HCT116 (cell line): ENCODE measurements around the gene SMYD3. TPM values are rescaled to one million over a fixed set of nuclear protein-coding genes. Genes with fewer than 3 reads are reported as not detected.

ENCODE experiments used
- ATAC-seq: fragments of 200-7000 bp; cut with Tn5 transposase; 2 replicates; pipeline ENCODE4 v1.9.1; 2020; ENCODE audit warnings: mild to moderate bottlenecking, moderate library complexity
- BruUV-seq: library from RNA; stranded (reverse); fragments of 400-500 nt; replicated peaks from 2 replicates; lab custom pipeline; 2021; lab: Mats Ljungman, UMichigan
- CTCF ChIA-PET: fragments of 300-600 bp; sonication (Branson Sonifier 250); formaldehyde crosslinking; loops from one replicate; lab custom pipeline; 2021; ENCODE audit warnings: antibody characterized with exemption; lab: Charles Lee
- POLR2A ChIA-PET: fragments of 300-600, 350-600 bp; sonication (Branson Sonifier 250); formaldehyde crosslinking; loops from one replicate; lab custom pipeline; 2021; ENCODE audit warnings: antibody characterized with exemption; lab: Charles Lee
- RAD21 ChIA-PET, 2 experiments: fragments of 300-600 bp; sonication (Branson Sonifier 250); formaldehyde crosslinking; loops; one replicate each; lab custom pipeline; 2023; ENCODE audit warnings: low total read pairs in 2 of 2; ENCODE audit not compliant: uncharacterized antibody in 2 of 2, unreplicated experiment in 2 of 2, low non-redundant PET in 1 of 2; lab: Charles Lee
- DNase-seq: peaks from one replicate; pipeline ENCODE4 v3.0.0-alpha.2; 2010; ENCODE audit warnings: low read depth, low spot score
- H2AFZ ChIP-seq: fragments of 200-600 bp; shearing (Covaris generic), sonication (generic); 2 replicates; pipeline ENCODE4 v1.6.1; 2017; ENCODE audit warnings: low read depth, mixed run types, mixed read lengths, antibody characterized with exemption, low read length; ENCODE audit not compliant: poor library complexity, severe bottlenecking
- H3K27ac ChIP-seq: 2 replicates; pipeline ENCODE4 v1.5.1; 2012; ENCODE audit warnings: low read depth, low read length
- H3K27me3 ChIP-seq: fragments of 200-600 bp; sonication (generic); 2 replicates; pipeline ENCODE4 v1.6.1; 2016; ENCODE audit warnings: mixed run types, low read length, mixed read lengths; ENCODE audit not compliant: insufficient read depth
- H3K36me3 ChIP-seq, 2 experiments: fragments of 200-500 bp in 1 of 2; fragments of 200-600 bp in 1 of 2; sonication (Bioruptor generic) in 1 of 2; sonication (generic) in 1 of 2; 2 replicates each; pipeline versions ENCODE4 v1.5.1 to v1.6.1; 2014 to 2016; ENCODE audit warnings: low read length in 2 of 2, inconsistent platforms in 1 of 2, mixed read lengths in 1 of 2, mixed run types in 1 of 2; ENCODE audit not compliant: insufficient read depth in 2 of 2, control insufficient read depth in 1 of 2
- H3K4me1 ChIP-seq, 2 experiments: fragments of 200-600 bp in 1 of 2; sonication (generic) in 1 of 2; 2 replicates each; pipeline versions ENCODE4 v1.5.1 to v1.6.1; 2012 to 2017; ENCODE audit warnings: low read length in 2 of 2, inconsistent platforms in 1 of 2, mild to moderate bottlenecking in 1 of 2, mixed read lengths in 1 of 2, mixed run types in 1 of 2, moderate library complexity in 1 of 2; ENCODE audit not compliant: insufficient read depth in 2 of 2, control insufficient read depth in 1 of 2
- H3K4me2 ChIP-seq: fragments of 200-600 bp; sonication (generic); 2 replicates; pipeline ENCODE4 v1.6.1; 2017; ENCODE audit warnings: mixed run types, low read length, mixed read lengths
- H3K4me3 ChIP-seq, 2 experiments: fragments of 200-600 bp in 1 of 2; sonication (generic) in 1 of 2; replicated peaks in 1 of 2; 2 replicates each; pipeline ENCODE4 v1.5.1; 2011 to 2016; ENCODE audit warnings: low read length in 2 of 2, control low read depth in 1 of 2, low read depth in 1 of 2, mild to moderate bottlenecking in 1 of 2, mixed read lengths in 1 of 2, mixed run types in 1 of 2
- H3K79me2 ChIP-seq: fragments of 200-600 bp; sonication (generic); 2 replicates; pipeline ENCODE4 v1.6.1; 2017; ENCODE audit warnings: mild to moderate bottlenecking, mixed run types, low read length, moderate library complexity, mixed read lengths; ENCODE audit not compliant: insufficient read depth
- H3K9ac ChIP-seq: fragments of 200-600 bp; sonication (generic); 2 replicates; pipeline ENCODE4 v1.6.1; 2016; ENCODE audit warnings: low read length, mixed read lengths
- H3K9me2 ChIP-seq: fragments of 200-600 bp; sonication (generic), shearing (Covaris generic); 2 replicates; pipeline ENCODE4 v1.6.1; 2017; ENCODE audit warnings: mixed run types, mild to moderate bottlenecking, moderate library complexity; ENCODE audit not compliant: insufficient read depth
- H3K9me3 ChIP-seq, 2 experiments: fragments of 200-500 bp in 1 of 2; fragments of 200-600 bp in 1 of 2; sonication (Bioruptor generic) in 1 of 2; sonication (generic) in 1 of 2; 2 replicates each; pipeline ENCODE4 v1.6.1; 2014 to 2017; ENCODE audit warnings: low read length in 2 of 2, mixed read lengths in 2 of 2, inconsistent platforms in 1 of 2, low read depth in 1 of 2, mild to moderate bottlenecking in 1 of 2, mixed run types in 1 of 2, moderate library complexity in 1 of 2; ENCODE audit not compliant: control insufficient read depth in 1 of 2, insufficient read depth in 1 of 2
- H4K20me1 ChIP-seq: fragments of 200-600 bp; sonication (generic), shearing (Covaris generic); 2 replicates; pipeline ENCODE4 v1.6.1; 2017; ENCODE audit warnings: mixed run types, mild to moderate bottlenecking, moderate library complexity; ENCODE audit not compliant: insufficient read depth
- CBX3 ChIP-seq: IDR thresholded peaks from 2 replicates; pipeline ENCODE4 v1.6.1; 2012; ENCODE audit warnings: low read depth
- ELF1 ChIP-seq: IDR thresholded peaks from 2 replicates; pipeline ENCODE4 v1.6.1; 2012; ENCODE audit warnings: low read depth, borderline replicate concordance
- EZH2 ChIP-seq: fragments of 200-600 bp; sonication (generic); IDR thresholded peaks from 2 replicates; pipeline ENCODE4 v1.6.1; 2017; ENCODE audit warnings: antibody characterized with exemption, mixed run types
- EZH2phosphoT487 ChIP-seq: fragments of 200-600 bp; IDR thresholded peaks from 2 replicates; pipeline ENCODE4 v1.6.1; 2018; ENCODE audit warnings: antibody characterized with exemption, borderline replicate concordance
- POLR2A ChIP-seq: IDR thresholded peaks from 2 replicates; pipeline ENCODE4 v1.7.0; 2011; ENCODE audit warnings: borderline replicate concordance; ENCODE audit not compliant: insufficient read depth, insufficient read length; ENCODE audit errors: extremely low read depth
- POLR2AphosphoS5 ChIP-seq: IDR thresholded peaks from 2 replicates; pipeline ENCODE4 v1.6.1; 2011; ENCODE audit warnings: mild to moderate bottlenecking, low read depth, low read length, moderate library complexity
- RAD21 ChIP-seq: IDR thresholded peaks from 2 replicates; pipeline ENCODE4 v1.6.1; 2012; ENCODE audit warnings: low read depth, mild to moderate bottlenecking
- SRF ChIP-seq: IDR thresholded peaks from 2 replicates; pipeline ENCODE4 v1.6.1; 2012; ENCODE audit warnings: low read depth
- TCF7L2 ChIP-seq: IDR thresholded peaks from 2 replicates; pipeline ENCODE4 v1.7.0; 2011; ENCODE audit warnings: borderline replicate concordance, inconsistent platforms; ENCODE audit not compliant: insufficient read depth, insufficient read length; ENCODE audit errors: extremely low read depth
- ZFX ChIP-seq: fragments of 450-650 bp; IDR thresholded peaks from 2 replicates; pipeline ENCODE4 v1.6.1; 2017
- ZNF274 ChIP-seq: fragments of 200-500 bp; sonication (Bioruptor generic); IDR thresholded peaks from 2 replicates; pipeline ENCODE4 v1.6.1; 2014; ENCODE audit warnings: mild to moderate bottlenecking, low read depth, low read length, inconsistent platforms
- intact Hi-C: fragments of 100-400 bp; cut with micrococcal nuclease; formaldehyde crosslinking; loops from 2 replicates; pipeline ENCODE4 v1.10.0; 2022
- total RNA-seq: library from RNA; stranded (reverse); gene quantifications from one replicate; pipeline ENCODE4 v1.2.1, GENCODE V29; 2021; ENCODE audit not compliant: unreplicated experiment
- TF ChIP-seq, protein P1 (sequence below), 3 experiments: fragments of 200-600 bp in 1 of 3; sonication (generic) in 1 of 3; IDR thresholded peaks in 2 of 3; conservative IDR thresholded peaks in 1 of 3; 2 replicates each; pipeline ENCODE4 v1.5.1; 2012 to 2017; ENCODE audit warnings: low read depth in 2 of 3, low read length in 2 of 3, antibody characterized with exemption in 1 of 3, borderline replicate concordance in 1 of 3, control low read depth in 1 of 3, mild to moderate bottlenecking in 1 of 3, mixed read lengths in 1 of 3, mixed run types in 1 of 3, moderate library complexity in 1 of 3; ENCODE audit not compliant: insufficient read depth in 1 of 3
- TF ChIP-seq, protein P2 (sequence below): IDR thresholded peaks from 2 replicates; pipeline ENCODE4 v1.6.1; 2012; ENCODE audit warnings: low read depth
- TF ChIP-seq, protein P3 (sequence below): IDR thresholded peaks from 2 replicates; pipeline ENCODE4 v1.6.1; 2011; ENCODE audit warnings: mild to moderate bottlenecking, low read length, moderate library complexity; ENCODE audit not compliant: insufficient replicate concordance; ENCODE audit errors: extremely low read depth

SMYD3 gene
- total RNA-seq, 1 experiment from 2014 or later = 33.6 TPM

DNA sequence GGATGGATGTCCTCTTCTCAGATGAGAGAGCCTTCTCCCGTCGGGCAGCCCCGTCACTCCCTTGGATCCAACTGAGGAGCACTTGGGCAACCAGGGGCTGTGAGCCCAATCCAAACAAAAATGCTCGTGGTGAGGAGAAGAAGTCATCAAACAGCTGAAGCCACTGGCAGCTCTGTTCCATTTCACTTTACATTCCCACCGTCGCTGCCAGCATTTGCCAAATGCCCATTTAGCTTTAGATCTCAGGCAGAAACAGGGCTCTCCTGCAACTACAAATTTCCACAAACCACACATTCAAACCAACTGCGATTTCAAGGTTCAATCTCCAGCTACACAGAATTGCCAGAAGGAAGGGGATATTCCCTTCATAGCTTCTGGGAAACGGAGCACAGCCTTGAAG, 634.6 kb downstream of the SMYD3 start:
- H2AFZ ChIP-seq = no peak overlapping the region
- H3K4me2 ChIP-seq = no peak overlapping the region
- POLR2A ChIA-PET = no interaction called here
- no peaks in the 10 kb centered on the region for H4K20me1 ChIP-seq
- H3K36me3 ChIP-seq = no peaks in the 10 kb centered on the region
- no peak overlapping the region for H3K4me3 ChIP-seq
- no TSS peak for BruUV-seq
- no peaks in the 10 kb centered on the region for H3K9me2 ChIP-seq
- H3K4me1 ChIP-seq = no peaks in the 10 kb centered on the region; a peak in 1 of 4 replicates
- no peak for TF ChIP-seq SRF
- TF ChIP-seq, protein P1, sequence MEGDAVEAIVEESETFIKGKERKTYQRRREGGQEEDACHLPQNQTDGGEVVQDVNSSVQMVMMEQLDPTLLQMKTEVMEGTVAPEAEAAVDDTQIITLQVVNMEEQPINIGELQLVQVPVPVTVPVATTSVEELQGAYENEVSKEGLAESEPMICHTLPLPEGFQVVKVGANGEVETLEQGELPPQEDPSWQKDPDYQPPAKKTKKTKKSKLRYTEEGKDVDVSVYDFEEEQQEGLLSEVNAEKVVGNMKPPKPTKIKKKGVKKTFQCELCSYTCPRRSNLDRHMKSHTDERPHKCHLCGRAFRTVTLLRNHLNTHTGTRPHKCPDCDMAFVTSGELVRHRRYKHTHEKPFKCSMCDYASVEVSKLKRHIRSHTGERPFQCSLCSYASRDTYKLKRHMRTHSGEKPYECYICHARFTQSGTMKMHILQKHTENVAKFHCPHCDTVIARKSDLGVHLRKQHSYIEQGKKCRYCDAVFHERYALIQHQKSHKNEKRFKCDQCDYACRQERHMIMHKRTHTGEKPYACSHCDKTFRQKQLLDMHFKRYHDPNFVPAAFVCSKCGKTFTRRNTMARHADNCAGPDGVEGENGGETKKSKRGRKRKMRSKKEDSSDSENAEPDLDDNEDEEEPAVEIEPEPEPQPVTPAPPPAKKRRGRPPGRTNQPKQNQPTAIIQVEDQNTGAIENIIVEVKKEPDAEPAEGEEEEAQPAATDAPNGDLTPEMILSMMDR (IDR thresholded peaks at IDR 0.05 in 2 of 3, conservative IDR thresholded peaks at IDR 0.05 in 1 of 3; ENCODE audit: borderline replicate concordance in 1 of 3, insufficient read depth in 1 of 3, low read depth in 2 of 3, low read length in 2 of 3) = no peak
- TF ChIP-seq TCF7L2 = no peak
- no peak for TF ChIP-seq ZFX
- no peak for TF ChIP-seq POLR2AphosphoS5
- no peak for TF ChIP-seq CBX3
- TF ChIP-seq EZH2 = no peak
- TF ChIP-seq POLR2A = no peak
- no peak for TF ChIP-seq EZH2phosphoT487
- TF ChIP-seq, protein P2, sequence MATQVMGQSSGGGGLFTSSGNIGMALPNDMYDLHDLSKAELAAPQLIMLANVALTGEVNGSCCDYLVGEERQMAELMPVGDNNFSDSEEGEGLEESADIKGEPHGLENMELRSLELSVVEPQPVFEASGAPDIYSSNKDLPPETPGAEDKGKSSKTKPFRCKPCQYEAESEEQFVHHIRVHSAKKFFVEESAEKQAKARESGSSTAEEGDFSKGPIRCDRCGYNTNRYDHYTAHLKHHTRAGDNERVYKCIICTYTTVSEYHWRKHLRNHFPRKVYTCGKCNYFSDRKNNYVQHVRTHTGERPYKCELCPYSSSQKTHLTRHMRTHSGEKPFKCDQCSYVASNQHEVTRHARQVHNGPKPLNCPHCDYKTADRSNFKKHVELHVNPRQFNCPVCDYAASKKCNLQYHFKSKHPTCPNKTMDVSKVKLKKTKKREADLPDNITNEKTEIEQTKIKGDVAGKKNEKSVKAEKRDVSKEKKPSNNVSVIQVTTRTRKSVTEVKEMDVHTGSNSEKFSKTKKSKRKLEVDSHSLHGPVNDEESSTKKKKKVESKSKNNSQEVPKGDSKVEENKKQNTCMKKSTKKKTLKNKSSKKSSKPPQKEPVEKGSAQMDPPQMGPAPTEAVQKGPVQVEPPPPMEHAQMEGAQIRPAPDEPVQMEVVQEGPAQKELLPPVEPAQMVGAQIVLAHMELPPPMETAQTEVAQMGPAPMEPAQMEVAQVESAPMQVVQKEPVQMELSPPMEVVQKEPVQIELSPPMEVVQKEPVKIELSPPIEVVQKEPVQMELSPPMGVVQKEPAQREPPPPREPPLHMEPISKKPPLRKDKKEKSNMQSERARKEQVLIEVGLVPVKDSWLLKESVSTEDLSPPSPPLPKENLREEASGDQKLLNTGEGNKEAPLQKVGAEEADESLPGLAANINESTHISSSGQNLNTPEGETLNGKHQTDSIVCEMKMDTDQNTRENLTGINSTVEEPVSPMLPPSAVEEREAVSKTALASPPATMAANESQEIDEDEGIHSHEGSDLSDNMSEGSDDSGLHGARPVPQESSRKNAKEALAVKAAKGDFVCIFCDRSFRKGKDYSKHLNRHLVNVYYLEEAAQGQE = no peak
- no peak for TF ChIP-seq ZNF274
- TF ChIP-seq ELF1 = no peak
- no peak for TF ChIP-seq RAD21
- TF ChIP-seq, protein P3, sequence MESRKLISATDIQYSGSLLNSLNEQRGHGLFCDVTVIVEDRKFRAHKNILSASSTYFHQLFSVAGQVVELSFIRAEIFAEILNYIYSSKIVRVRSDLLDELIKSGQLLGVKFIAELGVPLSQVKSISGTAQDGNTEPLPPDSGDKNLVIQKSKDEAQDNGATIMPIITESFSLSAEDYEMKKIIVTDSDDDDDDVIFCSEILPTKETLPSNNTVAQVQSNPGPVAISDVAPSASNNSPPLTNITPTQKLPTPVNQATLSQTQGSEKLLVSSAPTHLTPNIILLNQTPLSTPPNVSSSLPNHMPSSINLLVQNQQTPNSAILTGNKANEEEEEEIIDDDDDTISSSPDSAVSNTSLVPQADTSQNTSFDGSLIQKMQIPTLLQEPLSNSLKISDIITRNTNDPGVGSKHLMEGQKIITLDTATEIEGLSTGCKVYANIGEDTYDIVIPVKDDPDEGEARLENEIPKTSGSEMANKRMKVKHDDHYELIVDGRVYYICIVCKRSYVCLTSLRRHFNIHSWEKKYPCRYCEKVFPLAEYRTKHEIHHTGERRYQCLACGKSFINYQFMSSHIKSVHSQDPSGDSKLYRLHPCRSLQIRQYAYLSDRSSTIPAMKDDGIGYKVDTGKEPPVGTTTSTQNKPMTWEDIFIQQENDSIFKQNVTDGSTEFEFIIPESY = no peak
- RAD21 ChIA-PET = no interaction called here
- H3K9me3 ChIP-seq = no peaks in the 10 kb centered on the region
- H3K27ac ChIP-seq = no peak overlapping the region
- DNase-seq = no peak
- no peak overlapping the region for H3K9ac ChIP-seq
- intact Hi-C loops = no loop called here
- no peaks in the 10 kb centered on the region for H3K79me2 ChIP-seq
- CTCF ChIA-PET = interaction anchor here (1.5 kb wide), 1 partner anchor 14 kb away, joined by 3 read pairs; no protein-coding TSS in a partner anchor
- H3K27me3 ChIP-seq = no peaks in the 10 kb centered on the region
- no peak for ATAC-seq
